HCT116 (cell line): ENCODE measurements around the gene CNGA3.

ENCODE experiments used
- CTCF ChIP-seq, 3 experiments: fragments of 200-600 bp in 1 of 3; sonication (generic) in 1 of 3; IDR thresholded peaks in 2 of 3; conservative IDR thresholded peaks in 1 of 3; 2 replicates each; pipeline ENCODE4 v1.5.1; 2012 to 2017; ENCODE audit warnings: low read depth in 2 of 3, low read length in 2 of 3, antibody characterized with exemption in 1 of 3, borderline replicate concordance in 1 of 3, control low read depth in 1 of 3, mild to moderate bottlenecking in 1 of 3, mixed read lengths in 1 of 3, mixed run types in 1 of 3, moderate library complexity in 1 of 3; ENCODE audit not compliant: insufficient read depth in 1 of 3
- ELF1 ChIP-seq: IDR thresholded peaks from 2 replicates; pipeline ENCODE4 v1.6.1; 2012; ENCODE audit warnings: low read depth, borderline replicate concordance
- EZH2 ChIP-seq: fragments of 200-600 bp; sonication (generic); IDR thresholded peaks from 2 replicates; pipeline ENCODE4 v1.6.1; 2017; ENCODE audit warnings: antibody characterized with exemption, mixed run types
- POLR2A ChIP-seq: IDR thresholded peaks from 2 replicates; pipeline ENCODE4 v1.7.0; 2011; ENCODE audit warnings: borderline replicate concordance; ENCODE audit not compliant: insufficient read depth, insufficient read length; ENCODE audit errors: extremely low read depth
- POLR2AphosphoS5 ChIP-seq: IDR thresholded peaks from 2 replicates; pipeline ENCODE4 v1.6.1; 2011; ENCODE audit warnings: mild to moderate bottlenecking, low read depth, low read length, moderate library complexity
- SRF ChIP-seq: IDR thresholded peaks from 2 replicates; pipeline ENCODE4 v1.6.1; 2012; ENCODE audit warnings: low read depth
- YY1 ChIP-seq: IDR thresholded peaks from 2 replicates; pipeline ENCODE4 v1.6.1; 2011; ENCODE audit warnings: low read length, low read depth, moderate library complexity, mild to moderate bottlenecking; ENCODE audit not compliant: insufficient replicate concordance; ENCODE audit errors: extremely low read depth
- TF ChIP-seq, protein P1 (sequence below): IDR thresholded peaks from 2 replicates; pipeline ENCODE4 v1.6.1; 2012; ENCODE audit warnings: low read depth

DNA sequence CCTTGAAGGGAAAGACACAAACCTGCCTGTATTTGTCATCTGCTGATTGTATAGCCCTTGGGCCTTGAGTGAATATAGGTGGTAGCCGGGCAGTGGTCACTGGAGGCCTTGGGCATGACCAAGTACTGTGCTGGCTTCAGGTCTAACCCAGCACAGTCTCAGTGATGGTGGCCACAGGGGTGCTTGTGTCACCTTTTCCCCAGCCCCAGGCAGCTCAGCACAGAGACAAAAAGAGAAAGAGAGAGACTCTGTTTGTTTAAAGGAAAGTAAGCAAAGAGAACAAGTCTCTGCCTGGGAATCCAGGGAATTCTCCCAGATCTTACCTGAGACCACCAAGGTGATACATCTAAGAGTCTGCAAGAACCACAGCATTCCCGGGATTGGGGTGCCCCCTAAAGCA lies 59.0 kb downstream of the CNGA3 start:
- TF ChIP-seq POLR2A: no peak
- TF ChIP-seq ELF1: no peak
- TF ChIP-seq YY1: no peak
- no peak for TF ChIP-seq CTCF (IDR thresholded peaks at IDR 0.05 in 2 of 3, conservative IDR thresholded peaks at IDR 0.05 in 1 of 3; ENCODE audit: borderline replicate concordance in 1 of 3, insufficient read depth in 1 of 3, low read depth in 2 of 3, low read length in 2 of 3)
- TF ChIP-seq SRF: no peak
- no peak for TF ChIP-seq POLR2AphosphoS5
- TF ChIP-seq EZH2: no peak
- TF ChIP-seq, protein P1, sequence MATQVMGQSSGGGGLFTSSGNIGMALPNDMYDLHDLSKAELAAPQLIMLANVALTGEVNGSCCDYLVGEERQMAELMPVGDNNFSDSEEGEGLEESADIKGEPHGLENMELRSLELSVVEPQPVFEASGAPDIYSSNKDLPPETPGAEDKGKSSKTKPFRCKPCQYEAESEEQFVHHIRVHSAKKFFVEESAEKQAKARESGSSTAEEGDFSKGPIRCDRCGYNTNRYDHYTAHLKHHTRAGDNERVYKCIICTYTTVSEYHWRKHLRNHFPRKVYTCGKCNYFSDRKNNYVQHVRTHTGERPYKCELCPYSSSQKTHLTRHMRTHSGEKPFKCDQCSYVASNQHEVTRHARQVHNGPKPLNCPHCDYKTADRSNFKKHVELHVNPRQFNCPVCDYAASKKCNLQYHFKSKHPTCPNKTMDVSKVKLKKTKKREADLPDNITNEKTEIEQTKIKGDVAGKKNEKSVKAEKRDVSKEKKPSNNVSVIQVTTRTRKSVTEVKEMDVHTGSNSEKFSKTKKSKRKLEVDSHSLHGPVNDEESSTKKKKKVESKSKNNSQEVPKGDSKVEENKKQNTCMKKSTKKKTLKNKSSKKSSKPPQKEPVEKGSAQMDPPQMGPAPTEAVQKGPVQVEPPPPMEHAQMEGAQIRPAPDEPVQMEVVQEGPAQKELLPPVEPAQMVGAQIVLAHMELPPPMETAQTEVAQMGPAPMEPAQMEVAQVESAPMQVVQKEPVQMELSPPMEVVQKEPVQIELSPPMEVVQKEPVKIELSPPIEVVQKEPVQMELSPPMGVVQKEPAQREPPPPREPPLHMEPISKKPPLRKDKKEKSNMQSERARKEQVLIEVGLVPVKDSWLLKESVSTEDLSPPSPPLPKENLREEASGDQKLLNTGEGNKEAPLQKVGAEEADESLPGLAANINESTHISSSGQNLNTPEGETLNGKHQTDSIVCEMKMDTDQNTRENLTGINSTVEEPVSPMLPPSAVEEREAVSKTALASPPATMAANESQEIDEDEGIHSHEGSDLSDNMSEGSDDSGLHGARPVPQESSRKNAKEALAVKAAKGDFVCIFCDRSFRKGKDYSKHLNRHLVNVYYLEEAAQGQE: no peak
